SW480 (cell line): ENCODE data around the gene GRM1.

Experiments
- DNase-seq: peaks from one replicate; pipeline ENCODE4 v3.0.0-alpha.2; 2016; ENCODE audit warnings: low spot score

GRM1 gene

DNA sequence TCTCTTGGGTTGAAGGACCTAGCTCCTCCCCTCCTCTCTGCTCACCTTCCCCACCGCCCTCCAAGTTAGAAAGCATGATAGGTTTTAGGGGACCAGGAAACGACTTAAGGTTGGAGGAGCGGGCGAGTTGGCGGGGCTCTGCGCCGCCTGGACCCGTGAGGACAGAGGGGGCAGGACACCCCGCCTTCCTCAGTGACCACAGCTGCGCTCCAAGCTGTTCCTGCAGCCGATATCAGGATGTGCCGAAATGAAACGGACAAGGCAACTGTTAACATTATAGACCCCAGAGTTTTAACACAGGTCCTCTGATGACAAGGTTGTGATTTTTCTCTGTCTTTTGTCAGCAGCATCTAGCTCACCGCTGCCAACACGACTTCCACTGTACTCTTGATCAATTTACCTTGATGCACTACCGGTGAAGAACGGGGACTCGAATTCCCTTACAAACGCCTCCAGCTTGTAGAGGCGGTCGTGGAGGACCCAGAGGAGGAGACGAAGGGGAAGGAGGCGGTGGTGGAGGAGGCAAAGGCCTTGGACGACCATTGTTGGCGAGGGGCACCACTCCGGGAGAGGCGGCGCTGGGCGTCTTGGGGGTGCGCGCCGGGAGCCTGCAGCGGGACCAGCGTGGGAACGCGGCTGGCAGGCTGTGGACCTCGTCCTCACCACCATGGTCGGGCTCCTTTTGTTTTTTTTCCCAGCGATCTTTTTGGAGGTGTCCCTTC is at the start of gene GRM1:
Gene GRM1, plus strand, starts transcription at position 212 of the 722 bp plus-strand sequence. Its CDS starts 456 bp downstream, at position 668.
- DNase-seq: no peak

DNA sequence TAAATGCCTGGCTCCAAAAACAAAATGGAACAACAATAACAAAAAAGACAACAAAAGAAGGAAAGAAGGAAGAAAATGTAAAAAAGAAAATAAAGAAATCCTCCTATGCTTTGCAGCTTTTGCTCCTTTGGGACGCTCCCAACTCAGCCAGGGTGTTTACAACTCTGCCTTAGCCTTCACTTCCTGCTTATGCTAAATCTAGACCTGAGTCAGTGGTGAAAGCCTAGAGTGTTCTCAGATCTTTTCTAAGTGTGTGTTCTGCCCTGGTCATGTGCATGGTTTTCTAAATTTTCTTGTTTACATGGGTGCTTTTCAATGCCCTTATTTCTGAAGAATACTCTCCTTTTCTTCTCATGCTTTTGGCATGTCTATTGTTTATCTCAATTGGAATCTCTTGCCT is 19.5 kb upstream of the GRM1 start:
- DNase-seq: no peak

DNA sequence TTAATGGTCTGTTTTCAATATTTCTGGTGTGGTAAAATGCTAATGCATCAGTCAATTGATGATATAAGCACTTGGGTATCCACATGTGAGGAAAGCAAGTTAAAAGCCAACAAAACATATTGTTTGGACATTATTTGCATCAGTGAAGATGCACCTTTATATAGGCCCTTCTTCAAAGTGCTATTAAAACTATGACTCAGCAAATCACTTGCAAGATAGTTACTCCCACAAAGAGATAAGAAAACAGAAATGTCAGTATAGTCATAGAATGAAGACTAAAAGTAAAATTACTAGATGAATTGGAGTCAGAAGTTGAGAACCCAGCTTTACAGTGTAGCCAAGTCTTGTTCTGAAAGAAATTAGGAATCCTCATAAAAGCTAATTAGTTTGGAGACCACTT is 14.6 kb upstream of the GRM1 start:
- no peak for DNase-seq

DNA sequence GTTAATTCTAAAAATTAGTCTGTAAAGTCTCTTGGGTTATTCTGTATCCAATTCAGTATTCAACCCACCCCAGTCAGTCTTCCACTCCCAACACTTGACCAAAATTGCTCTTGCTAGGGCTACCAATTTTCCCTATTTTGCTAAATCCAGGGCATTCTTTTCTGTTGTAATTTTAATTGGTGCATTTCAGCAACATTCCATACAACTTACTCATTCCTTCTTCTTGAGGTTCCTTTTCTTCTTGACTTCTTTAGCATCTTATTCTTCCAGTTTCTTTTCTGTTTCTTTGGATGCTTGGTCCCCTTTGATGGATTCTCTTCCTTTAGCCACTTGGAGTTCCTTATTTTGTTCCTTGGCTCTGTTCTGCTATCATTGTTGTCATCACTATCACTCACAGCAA is 11.2 kb upstream of the GRM1 start:
- DNase-seq: no peak

DNA sequence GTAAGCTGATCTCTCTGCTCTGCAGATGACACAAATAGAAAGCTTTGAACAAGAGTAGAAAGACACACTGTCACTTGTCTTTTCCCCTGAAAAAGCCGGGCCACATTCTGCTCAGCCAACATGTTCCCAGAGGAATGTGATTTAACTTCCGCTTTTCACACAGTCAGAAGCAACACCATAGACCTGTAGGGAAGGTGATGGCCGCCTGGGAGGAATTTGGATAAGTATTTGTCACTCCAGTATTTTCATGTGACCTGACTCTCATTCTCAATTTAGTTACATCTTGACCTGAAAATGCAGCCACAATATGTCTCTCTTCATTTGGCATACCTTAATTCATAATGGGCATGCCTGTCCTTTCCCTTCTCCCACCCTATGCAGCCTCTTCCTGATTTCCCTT is 2.0 kb upstream of the GRM1 start:
- DNase-seq: no peak

DNA sequence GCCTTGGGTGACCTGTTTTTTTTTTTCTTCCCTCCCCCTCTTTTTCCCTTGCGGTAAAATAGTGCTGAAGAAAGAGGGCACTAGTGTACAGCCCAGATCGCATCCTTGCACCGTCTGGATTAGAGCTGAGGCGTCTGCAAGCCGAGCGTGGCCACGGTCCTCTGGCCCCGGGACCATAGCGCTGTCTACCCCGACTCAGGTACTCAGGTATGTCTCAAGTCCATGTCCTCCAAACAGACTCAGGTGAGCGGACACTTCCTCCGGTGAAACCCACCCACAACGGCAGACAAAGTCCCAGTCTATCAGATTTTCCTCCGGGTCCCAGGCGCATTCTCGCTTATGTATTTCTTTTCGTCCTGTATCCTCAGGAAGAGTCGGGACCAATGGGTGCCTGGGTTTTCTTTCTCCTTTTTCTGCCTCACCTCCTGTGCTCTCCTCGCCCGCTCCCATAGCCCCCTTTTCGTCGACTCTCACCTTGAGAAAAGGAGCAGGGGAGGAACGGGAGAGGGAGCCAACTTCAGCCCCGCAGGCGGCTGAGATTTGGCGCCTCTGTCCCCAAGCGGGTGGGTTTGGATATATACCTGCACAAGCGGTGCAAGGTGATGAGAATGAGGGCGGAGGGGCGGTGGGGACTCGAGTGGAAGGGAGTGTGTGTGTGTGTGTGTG is 1.1 kb upstream of the GRM1 start:
- no peak for DNase-seq

DNA sequence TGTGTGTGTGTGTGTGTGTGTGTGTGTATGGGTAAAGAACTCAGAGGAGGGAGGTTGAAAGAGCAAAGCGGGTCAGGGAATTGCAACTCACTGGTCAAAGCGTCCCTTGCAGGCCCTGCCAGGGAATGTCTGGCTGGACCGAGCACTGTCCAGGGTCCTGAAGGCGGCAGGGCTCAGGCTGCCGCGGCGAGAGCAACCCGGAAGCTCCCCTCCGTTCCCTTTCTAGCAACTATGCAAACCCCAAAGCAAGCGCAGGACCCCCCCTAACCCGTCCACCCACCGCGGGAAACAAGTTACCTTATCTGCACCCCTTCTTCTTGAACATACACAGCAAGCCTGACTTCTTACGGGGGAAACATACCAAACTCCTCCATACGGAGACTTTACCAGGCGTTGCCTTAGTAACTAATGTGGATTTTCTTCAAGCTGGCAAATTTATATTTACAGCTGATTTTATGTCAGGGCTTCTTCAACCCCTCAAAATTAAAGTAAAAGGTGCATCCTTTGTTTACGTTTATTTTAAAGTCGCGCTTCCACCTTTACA is 538 bp upstream of the GRM1 start:
- DNase-seq: no peak

DNA sequence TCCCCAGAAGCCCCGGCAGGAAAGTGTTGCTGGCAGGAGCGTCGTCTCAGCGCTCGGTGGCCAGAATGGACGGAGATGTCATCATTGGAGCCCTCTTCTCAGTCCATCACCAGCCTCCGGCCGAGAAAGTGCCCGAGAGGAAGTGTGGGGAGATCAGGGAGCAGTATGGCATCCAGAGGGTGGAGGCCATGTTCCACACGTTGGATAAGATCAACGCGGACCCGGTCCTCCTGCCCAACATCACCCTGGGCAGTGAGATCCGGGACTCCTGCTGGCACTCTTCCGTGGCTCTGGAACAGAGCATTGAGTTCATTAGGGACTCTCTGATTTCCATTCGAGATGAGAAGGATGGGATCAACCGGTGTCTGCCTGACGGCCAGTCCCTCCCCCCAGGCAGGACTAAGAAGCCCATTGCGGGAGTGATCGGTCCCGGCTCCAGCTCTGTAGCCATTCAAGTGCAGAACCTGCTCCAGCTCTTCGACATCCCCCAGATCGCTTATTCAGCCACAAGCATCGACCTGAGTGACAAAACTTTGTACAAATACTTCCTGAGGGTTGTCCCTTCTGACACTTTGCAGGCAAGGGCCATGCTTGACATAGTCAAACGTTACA is 817 bp downstream of the GRM1 start:
- no peak for DNase-seq

DNA sequence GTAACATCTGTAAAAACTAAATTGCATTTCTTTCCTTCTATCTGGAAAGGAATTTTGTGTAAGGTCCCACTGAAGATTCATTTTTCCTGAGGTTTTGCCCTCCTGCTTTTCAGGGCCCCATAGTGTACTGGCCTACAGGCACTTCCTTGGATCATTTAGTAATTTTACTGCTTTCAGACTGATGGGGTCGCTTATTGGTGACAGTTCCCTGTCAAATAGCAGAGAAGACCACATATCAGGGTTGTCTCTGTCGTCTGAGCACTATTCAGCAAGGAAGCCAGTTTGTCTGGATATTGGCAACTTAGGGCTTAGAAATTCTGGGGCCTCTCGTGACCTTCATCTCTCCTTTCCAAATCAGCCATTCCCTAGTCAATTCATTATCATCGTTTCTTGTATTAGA is 3.5 kb downstream of the GRM1 start:
- no peak for DNase-seq

DNA sequence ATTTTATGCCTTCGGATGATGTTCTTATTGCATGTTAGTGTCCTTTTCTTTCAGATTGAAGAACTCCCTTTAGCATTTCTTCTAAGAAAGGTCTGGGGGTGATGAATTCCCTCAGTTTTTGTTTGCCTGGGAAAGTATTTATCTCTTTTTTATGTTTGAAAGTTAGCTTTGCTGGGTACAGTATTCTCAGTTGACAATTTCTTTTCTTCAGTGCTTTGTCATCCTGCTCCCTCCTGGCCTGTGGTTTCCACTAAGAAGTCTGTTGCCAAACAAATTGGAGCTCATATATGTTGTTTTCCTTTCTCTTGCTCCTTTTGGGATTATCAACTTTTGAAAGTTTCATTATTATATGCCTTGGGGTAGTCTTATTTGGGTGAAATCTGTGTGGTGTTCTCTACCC is 11.5 kb downstream of the GRM1 start:
- DNase-seq: no peak

DNA sequence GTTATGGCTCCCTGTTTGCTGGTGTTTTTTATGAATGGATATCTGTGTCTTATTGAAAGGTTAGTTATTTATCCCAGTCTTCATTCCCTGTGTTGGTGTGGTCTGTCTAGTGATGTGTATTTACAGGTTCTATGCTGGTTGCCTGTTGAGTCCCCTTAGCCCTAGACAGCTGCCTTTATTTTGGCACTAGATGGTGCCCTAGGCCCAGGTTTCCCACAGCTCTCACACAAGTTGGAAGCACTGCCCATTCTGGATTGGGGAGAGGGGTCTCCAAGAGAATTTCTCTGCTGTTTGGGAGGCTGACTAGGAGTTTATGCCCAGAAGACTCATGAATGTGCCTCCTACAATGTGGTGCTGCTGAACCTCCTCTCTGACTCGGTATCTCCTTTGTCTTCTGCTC is 12.4 kb downstream of the GRM1 start:
- peak; percentile 18 for DNase-seq

DNA sequence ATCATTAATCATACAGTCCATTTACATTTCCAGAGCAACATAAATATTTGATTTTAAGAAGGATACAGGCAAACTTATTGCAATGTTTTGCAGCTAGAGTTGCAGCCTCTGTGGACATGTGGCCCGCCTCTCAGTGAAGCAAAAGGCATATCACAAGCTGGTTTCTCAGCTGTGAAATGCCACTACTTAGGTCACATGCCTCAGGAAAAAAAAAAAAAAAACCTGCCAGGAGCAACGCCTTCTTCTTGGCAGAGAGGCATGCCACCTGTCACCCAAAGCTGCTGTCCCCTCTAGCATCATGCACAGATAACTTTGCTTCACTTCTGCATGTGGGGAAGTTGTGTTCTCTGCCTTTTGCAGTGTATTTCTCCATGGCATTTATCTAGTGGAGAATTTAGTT is 18.5 kb downstream of the GRM1 start:
- no peak for DNase-seq

DNA sequence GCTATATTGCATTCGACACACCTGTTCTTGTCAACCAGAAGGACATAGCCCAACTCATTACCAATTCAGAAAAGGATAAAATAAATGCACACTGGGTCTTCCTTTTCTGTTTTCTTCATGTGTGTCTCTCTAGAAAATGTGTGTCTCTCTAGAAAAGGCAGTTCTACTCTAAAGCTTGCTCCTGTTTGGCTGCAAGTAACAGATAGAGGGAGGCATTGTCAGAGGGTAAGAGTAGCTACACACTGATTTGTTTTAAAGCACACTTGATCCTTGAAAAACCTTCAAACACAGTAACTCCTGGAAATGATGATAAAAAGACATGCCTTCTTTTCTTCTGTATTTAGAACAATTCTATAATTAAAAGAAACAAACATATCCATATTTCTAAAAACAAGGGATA is 21.3 kb downstream of the GRM1 start:
- no peak for DNase-seq

DNA sequence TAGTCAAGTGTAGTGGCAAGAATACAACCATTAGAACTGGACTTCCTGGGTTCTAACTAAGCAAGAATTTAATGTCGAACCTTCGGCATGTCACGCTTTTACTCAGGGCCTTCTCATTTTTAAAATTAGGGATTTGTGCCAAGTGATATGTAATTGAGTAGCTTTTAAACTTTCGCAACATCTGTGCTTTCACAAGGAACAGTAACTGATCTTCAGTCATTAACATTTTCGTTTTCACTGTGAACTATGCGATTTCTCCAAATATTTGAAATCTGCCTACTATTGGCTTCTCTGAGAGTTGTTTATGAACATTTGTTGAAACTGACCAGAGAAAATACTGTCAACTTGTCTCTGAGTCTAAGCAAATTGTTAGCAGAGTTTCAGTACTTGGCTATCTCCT is 27.6 kb downstream of the GRM1 start:
- DNase-seq: no peak

DNA sequence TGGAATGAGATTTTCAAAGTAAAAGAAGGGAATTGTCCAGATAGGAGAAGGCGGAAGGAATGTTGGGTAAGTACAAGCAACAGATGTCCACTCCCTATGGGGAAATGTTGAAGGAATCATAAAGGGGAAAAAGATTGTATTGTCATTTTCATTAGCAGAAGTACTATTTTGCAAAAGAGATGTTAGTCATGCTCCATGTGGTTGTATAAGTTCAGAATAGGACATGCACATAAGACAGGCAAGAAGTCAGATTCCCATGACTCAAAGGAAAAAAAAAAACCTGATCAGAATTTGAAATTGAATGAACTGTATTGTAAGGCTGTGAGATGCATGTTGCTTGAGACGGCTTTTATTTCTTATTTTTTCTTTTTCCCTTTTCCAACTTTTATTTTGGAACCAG is 36.8 kb downstream of the GRM1 start:
- no peak for DNase-seq

DNA sequence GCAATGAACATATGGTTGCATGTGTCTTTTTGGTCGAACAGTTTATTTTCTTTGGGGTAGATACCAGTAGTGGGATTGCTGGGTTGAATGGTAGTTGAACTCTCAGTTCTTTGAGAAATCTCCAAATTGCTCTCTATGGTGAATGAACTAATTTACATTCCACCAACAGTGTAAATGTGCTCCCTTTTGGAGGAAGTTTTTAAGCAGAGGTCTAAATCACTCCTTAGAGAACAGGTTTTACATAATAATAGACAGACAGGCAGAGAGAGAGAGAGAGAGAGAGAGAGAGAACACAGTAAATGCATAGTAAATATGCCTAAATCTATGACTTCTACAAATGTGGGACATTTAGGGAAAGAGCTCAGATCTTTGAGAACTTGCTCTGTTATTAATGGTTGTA is 37.6 kb downstream of the GRM1 start:
- no peak for DNase-seq

DNA sequence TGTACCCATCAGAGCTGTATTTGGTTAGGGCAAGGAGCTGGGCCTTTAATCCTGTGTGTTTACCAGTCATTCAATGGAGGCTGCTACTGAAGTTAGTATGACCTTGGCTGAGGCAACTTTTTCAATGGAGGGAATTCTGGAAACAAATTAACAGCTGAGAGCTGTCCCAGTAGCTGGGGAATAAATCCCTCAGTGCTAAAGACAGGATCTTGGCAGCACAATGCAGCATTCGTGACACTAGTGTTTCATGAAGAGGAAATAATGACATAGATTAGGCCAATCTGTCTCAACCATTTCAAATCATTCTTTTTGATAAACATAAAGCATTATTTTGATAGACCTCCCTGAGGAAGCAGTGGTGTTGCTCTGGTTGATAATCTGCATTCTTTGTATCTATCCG is 42.9 kb downstream of the GRM1 start:
- no peak for DNase-seq

DNA sequence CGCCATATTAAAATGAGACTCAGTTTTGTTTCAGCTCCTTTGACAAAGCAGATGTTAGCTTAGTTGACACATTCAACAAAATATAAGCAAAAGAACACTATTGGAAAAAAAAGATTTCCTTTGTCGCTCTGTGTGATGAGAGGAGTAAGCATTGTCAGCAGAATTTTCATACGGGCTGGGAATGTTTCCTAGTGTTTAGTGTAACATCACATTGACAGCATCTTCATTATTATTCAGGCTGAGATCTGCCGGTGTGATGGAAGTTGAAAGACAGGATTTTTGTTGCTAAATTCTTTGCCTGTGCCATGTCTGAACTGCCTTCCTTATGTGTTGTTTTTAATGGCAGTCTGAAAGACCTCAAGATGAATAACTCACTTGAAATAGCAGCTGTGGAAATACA is 49.1 kb downstream of the GRM1 start:
- DNase-seq: no peak

DNA sequence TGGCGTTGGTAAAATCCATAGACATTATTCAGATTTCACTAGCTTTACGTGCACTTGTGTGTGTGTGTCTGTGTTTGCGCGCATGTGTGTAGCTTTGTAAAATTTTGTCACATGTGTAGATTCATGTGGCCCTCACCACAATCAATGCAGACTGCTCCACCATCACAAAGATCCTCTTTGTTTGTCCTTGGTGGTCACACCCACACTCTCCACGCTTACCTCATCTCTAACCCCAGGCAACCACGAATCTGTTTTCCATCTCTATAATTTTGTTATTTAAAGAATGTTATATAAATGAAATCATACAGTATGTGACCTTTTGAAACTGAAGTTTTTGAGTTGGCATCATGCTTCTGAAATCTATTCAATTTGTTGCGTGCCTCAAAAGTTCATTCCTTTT is 58.5 kb downstream of the GRM1 start:
- peak; percentile 4 for DNase-seq

DNA sequence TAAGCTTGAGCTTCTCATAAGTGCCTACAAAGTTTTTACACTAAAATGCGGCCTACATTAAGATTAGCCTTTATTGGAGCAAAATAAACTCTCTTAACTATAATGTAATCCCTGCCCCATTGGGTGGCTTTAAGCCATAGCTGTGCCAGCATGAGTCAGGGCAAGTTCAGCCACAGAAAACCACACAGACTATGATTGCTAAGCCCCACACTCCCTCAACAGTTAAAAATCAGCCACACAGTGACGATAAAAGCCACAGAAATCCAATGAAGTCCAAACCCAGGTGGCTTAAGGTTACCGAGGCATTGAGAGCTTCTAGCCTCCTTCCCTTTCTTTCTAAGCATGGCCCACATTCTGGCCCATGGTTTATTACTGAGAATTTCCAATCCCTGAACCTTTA is 61.6 kb downstream of the GRM1 start:
- peak; percentile 18 for DNase-seq

DNA sequence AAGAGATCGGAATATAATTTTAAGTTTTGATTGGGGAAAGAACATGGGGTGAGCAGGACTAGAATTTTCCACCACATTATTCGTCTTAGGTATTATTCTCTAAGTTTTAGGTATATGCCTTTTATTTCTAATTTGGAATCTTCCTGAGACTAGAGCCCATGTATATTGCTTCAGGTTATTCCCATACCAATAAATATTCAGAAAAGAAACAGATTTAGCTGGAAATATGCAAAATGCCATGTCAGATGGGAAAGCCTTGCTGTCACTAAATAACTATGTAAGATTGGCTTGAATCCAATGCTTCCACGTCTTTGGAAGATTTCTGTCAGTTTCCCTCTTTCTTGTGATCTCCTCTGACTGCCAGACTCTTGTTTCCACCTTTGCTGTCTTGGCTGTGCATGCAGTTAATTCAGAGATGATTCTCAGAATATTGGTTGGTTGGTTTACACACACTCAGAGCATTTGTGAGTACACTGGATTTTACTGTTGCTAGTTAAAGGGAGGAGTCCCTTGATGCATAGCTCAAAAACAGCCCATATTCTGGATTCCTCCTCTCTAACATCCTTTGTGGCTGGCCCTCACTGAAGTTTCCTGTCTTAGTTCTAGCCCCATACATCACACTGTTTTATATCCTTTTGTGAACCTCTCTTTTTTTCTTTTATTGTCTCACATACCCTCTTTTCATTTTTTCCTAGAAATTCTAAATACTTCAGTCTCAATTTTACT is 64.3 kb downstream of the GRM1 start:
- no peak for DNase-seq

DNA sequence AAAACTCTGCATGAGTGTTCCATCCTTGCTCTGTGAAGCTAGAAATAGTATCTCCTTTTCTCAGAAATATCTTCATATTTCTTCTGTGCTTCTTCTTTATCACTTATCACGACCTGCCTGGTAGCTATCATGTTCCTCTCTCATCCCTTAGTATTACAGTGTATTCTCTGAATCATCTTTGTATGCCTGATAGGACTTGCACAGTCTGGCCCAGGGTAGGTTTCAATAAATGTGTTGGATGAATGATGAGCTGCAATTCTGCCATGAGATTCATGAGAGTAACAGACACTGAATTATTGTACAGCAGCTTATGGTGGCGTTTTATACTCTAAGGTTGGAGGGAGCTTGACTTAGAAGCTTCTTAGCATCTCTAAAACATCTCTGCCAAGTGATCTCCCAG is 66.6 kb downstream of the GRM1 start:
- DNase-seq: no peak

DNA sequence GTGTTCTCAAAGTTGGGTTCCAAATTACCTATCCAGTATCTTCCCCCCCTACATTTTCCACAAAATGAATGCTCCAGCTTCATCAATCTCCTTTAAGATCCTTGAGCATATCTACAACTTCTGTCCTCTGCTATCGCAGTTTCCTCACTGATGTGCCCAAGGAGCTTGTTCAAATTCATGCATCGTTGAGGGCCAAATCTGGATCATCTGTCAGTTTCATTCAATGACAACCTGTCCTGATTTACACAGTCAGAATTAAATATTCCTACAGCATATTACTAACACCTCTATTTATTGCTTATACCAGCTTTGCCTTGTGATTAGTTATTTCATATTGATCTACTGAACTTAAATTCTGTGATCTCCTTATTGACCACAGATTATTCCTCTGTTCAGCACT is 68.7 kb downstream of the GRM1 start:
- no peak for DNase-seq
